ENCODE measurements around the gene ZC3H12C.
"Not testable (repeated sequence)": the region's sequence is repeated elsewhere in the genome, so short reads cannot be mapped to it uniquely, and the experiment has no call there.

Gene ZC3H12C

GRCh38 chr11:110092515-110093406, at the start of gene ZC3H12C:
Gene ZC3H12C (plus strand): TSS chr11:110093392. CDS start chr11:110093412, 20 bp downstream.
- DNase-seq: peak; percentile 68

DNA sequence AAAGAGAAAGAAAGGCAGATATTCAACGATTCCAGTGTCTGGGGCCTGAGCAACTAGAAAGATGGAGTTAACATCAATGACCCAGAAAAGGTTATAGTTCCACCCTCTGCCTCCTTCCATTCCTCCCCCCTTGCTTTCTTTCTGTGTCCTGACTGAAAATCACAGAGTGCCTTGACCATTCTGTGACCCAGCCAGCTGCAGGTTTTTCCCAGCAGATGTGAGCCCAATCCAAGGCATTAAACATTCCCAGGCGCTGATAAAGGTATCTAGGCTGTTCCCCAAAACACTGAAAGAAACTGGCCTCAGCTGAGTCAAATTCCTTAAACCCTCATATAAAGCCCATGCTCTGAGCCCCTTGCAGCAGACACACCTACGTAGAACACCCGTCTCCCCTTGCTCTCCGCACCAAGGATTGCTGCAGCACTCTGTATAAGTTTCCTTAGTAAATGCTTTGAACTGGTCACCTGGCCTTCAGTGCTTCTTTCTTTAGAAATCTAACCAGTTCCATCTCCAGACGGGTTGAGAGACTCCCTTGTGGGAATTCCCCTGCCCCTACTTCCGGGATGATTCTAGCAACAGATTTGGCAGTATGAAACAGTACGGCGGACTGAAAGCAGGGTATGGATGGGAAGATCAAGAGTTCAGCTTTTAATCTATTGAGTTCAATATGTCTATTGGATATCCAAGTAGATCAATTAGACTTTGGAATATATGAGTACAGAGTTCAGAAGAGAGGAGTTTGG, 48.8 kb upstream of the ZC3H12C start:
- DNase-seq: no peak

DNA sequence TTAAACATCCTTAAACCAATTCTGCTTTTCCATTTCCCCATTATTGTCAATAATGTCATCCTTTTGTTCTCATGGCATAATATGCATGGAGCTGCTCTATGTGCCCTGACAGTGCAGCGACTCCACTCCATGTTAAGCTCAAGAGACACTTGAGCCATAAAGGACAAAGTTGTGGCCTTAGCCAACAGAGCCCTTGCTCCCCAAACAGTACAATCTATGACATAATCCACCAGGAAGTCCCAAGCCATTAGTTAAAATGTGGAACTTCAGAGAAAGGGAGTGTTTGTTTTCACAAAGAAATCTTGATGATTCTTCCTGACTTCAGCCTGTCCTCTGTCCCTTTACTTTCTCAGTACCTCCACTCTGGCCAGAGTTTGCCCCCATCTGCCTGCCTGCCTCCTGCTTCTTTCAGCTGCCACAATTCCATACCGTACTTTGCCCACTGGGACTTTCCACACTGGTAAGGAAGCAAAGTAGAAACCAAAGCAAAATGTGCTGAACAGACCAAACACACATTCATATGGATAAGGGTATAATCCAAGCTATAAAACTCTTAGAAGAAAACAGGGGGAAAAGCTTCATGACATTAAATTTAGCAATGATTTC, 46.3 kb upstream of the ZC3H12C start:
- no peak for DNase-seq

DNA sequence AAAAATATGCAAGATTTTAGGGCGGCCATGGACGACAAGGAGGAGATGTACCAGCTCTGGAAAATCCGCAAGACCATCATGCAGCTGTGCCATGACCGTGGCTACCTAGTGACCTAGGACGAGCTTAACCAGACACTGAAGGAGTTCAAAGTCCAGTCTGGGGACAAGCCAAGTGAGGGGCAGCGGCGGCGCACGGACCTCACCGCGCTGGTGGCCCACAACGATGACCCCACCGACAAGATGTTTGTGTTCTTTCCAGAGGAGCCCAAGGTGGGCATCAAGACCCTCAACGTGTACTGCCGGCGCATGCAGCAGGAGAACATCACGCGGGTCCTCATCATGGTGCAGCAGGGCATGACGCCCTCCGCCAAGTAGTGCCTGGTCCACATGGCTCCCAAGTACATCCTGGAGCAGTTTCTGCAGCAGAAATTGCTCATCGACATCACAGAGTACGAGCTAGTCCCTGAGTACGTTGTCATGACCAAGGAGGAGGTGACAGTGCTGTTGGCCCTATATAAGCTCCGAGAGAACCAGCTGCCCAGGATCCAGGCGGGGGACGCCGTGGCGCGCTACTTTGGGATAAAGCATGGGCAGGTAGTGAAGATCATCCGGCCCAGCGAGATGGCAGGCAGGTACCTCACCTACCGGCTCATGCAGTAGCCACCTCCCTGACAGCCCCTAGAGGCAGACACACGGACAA, 43.5 kb upstream of the ZC3H12C start:
- no peak for DNase-seq

GRCh38 chr11:110050201-110050506, 43.0 kb upstream of the ZC3H12C start:
- DNase-seq: no peak

- DNase-seq: no peak
These were observed 39.3 kb upstream of the ZC3H12C start for GRCh38 chr11:110053848-110054414.

DNA sequence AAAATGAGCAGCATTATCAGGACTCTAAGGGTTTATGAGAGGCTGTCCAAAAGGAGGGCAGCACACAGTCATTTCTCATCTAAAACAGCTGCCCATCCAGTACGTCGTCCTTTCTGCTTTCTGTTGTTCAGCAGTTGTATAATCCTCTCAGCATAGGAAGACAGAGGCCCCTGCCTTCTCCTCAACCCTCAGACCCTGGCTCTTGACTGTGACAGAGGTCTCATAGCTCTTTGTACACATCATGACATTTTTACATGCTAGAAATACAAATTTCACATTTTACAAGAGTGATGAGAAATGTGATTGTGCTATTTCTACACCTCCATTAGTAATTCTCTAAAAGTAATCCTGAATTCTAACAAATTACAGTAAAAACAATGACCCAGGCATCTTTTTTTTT, 36.2 kb upstream of the ZC3H12C start:
- DNase-seq: no peak

DNA sequence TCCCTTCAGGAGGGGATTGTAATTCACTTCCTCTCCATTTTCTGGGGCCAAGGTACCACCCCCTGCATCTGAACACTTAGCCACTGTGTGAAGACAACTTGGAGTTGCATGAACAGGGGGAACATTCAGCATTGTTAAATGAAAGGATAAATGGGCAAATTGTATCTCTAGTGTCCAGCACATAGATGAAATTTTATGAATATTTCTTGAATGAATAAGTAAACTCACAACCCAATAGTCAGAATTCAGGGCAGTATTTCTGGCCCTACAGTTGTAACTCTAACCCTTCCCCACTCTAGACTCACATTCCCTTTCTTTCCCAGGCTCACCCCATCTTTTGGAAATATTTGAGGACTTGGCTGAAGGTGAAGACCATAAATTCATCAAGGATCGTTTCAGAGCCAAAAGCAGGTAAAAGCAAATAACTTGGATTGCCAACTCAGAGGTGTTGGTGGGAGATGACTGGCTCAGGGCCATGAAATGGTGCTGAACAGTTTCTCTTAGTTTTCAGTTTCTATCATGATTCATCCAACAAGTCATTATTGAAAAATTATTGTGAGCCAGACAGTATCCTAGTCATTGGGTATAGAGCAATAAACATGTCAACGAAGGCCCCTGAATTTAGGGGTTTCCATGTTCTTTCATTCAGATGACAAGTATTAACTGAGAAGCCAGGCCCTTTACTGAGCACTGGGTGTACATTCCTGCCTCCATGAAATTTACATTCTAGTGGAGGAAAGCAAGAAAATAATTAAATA, 33.3 kb upstream of the ZC3H12C start:
- DNase-seq: no peak

DNA sequence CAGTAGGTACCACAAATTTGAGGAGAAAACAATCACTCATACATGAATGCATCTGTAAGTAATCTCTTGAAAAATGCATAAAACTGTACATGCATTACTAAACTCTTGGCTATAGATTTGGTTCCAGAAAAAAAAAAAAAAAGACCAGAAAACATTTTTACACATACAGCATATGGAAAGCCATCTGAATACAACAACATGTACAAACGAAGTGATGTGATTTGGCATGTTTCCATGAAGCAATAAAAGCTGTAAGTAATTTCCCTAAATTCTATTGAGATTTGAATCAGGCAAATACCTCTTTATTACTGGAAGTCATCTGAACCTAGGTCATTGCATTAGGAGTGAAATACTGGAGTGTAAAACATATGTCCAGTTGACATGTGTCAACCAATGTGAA, 31.9 kb upstream of the ZC3H12C start:
- no peak for DNase-seq

DNA sequence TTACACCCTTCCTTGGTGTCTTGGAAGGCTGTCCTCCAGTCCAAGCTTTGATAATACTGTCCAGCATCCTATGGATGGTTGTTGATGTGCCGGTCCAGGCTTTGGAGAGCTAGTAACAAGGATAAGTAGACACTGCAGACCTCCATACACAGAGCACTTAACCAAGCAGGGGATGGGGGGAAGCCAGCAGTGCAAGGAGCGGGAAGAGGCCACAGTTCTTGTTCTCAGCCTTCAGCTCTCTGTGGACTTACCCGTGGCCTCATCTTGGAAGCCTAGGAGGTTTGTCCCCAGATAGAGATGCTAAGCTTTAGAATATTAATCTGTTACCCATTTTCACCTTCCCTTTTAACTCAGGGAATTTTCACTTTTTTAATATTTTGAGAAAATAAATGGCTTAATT, 30.9 kb upstream of the ZC3H12C start:
- DNase-seq: no peak

GRCh38 chr11:110065189-110065588, 28.0 kb upstream of the ZC3H12C start:
- DNase-seq: no peak

GRCh38 chr11:110068001-110068400, 25.2 kb upstream of the ZC3H12C start:
- not testable (repeated sequence) for DNase-seq

- DNase-seq: no peak
These were observed 23.9 kb upstream of the ZC3H12C start for GRCh38 chr11:110069158-110069737.

- no peak for DNase-seq
These were observed 23.0 kb upstream of the ZC3H12C start for GRCh38 chr11:110070176-110070575.

- no peak for DNase-seq
These were observed 22.0 kb upstream of the ZC3H12C start for GRCh38 chr11:110071197-110071596.

DNA sequence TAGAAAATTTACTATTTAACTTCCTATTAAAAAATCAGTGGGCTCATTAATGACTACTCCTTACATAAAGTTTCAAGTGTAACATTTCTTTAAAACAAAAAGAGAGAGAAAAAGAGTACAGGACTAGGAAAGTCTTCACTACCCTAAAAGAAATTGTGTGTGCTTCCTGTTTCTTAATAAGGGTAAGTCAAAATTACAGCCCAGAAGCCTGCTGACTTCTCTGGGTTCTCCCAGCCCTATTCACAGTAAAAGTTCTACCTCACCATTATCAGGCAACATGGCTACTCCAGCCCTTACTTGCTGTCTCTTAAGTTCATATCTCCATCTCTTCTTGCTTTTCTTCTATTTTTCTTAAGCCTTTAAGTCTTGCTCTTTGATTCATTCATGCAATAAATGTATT, 20.3 kb upstream of the ZC3H12C start:
- DNase-seq: no peak

DNA sequence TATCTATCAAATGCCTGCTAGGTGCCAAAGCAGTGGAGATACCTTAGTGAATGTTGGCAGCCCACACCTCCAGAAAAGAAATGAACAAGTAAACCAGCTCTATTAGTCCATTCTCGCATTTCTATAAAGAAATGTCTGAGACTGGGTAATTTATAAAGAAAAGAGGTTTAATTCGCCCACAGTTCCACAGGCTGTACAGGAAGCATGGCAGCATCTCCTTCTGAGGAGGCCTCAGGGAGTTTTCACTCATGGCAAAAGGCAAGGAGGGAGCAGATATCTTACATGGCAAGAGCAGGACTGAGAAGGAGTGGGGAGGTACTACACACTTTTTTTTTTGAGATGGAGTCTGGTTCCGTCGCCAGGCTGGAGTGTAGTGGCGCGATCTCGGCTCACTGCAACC, 18.7 kb upstream of the ZC3H12C start:
- no peak for DNase-seq

- DNase-seq: no peak
These were observed 17.9 kb upstream of the ZC3H12C start for GRCh38 chr11:110075105-110075846.

- no peak for DNase-seq
These were observed 17.4 kb upstream of the ZC3H12C start for GRCh38 chr11:110075847-110076208.

GRCh38 chr11:110076371-110076965, 16.7 kb upstream of the ZC3H12C start:
- DNase-seq: no peak

DNA sequence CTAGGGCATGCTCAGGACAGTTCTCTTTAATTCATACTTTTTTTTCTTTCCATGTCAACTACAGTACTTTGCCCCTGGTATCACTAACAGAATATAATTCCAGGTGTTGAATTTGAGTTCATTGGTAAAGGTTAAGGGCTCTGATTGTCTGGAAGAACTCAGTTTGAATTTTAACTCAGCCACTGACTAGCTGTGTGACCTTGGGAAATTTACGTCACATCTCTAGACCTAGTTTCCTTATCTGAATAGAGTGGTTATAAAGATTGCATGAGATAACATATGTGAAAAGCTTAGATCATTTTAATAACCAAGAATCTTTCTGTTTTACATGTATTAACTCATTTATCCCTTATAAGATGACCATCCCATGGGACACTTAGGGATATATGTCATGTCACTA, 15.8 kb upstream of the ZC3H12C start:
- DNase-seq: no peak
